CD4-positive, alpha-beta T cell (primary cell): ENCODE measurements around the gene PLLP. TPM values are rescaled to one million over a fixed set of nuclear protein-coding genes. Genes with fewer than 3 reads are reported as not detected.

Source experiments
- ATAC-seq: fragments of 200-7000 bp; cut with Tn5 transposase; one replicate; pipeline ENCODE4 v1.10.0; 2022; ENCODE audit warnings: mild to moderate bottlenecking; ENCODE audit not compliant: poor library complexity
- CTCF ChIA-PET: fragments of 350-600 bp; sonication (Branson Sonifier 250); formaldehyde crosslinking; loops from one replicate; lab custom pipeline; 2021; ENCODE audit warnings: antibody characterized with exemption, inconsistent platforms; lab: Charles Lee
- POLR2A ChIA-PET: fragments of 350-600 bp; sonication (Branson Sonifier 250); formaldehyde crosslinking; loops from one replicate; lab custom pipeline; 2021; ENCODE audit warnings: antibody characterized with exemption, inconsistent platforms; lab: Charles Lee
- DNase-seq, 14 experiments: peaks; one replicate each; pipeline ENCODE4 v3.0.0-alpha.2; 2013 to 2020; ENCODE audit warnings: mixed read lengths in 2 of 14
- H3K27ac ChIP-seq, 2 donors: one replicate each; pipeline versions ENCODE4 v1.5.1 to v1.7.0; 2013; ENCODE audit warnings: low read length in 2 of 2, low read depth in 1 of 2, mild to moderate bottlenecking in 1 of 2
- H3K27me3 ChIP-seq, 2 experiments: 1 replicate in 1 of 2; 2 replicates in 1 of 2; pipeline versions ENCODE4 v1.6.1 to v1.7.0; 2013; ENCODE audit warnings: low read length in 2 of 2, control low read depth in 1 of 2, mild to moderate bottlenecking in 1 of 2, moderate library complexity in 1 of 2; ENCODE audit not compliant: insufficient read depth in 2 of 2, control insufficient read depth in 1 of 2
- H3K36me3 ChIP-seq: one replicate; pipeline ENCODE4 v1.6.1; 2013; ENCODE audit warnings: low read length, control low read depth; ENCODE audit not compliant: insufficient read depth
- H3K4me1 ChIP-seq: one replicate; pipeline ENCODE4 v1.6.1; 2013; ENCODE audit warnings: low read length, control low read depth; ENCODE audit not compliant: insufficient read depth
- H3K4me3 ChIP-seq: one replicate; pipeline ENCODE4 v1.5.1; 2013; ENCODE audit warnings: mild to moderate bottlenecking, low read length, moderate library complexity
- H3K9me3 ChIP-seq, 2 experiments: 1 replicate in 1 of 2; 2 replicates in 1 of 2; pipeline versions ENCODE4 v1.6.1 to v1.7.0; 2013; ENCODE audit warnings: low read length in 2 of 2, mild to moderate bottlenecking in 2 of 2, control low read depth in 1 of 2, moderate library complexity in 1 of 2; ENCODE audit not compliant: control insufficient read depth in 1 of 2, insufficient read depth in 1 of 2
- H3K27ac Mint-ChIP-seq: one replicate; pipeline ENCODE4 v1.8.0; 2020; ENCODE audit warnings: mixed read lengths
- H3K27me3 Mint-ChIP-seq: one replicate; pipeline ENCODE4 v1.8.0; 2021; ENCODE audit warnings: mixed read lengths
- H3K36me3 Mint-ChIP-seq: one replicate; pipeline ENCODE4 v1.8.0; 2021; ENCODE audit warnings: low read depth, mixed read lengths
- H3K4me1 Mint-ChIP-seq: one replicate; pipeline ENCODE4 v1.8.0; 2021; ENCODE audit warnings: low read depth, mixed read lengths
- H3K4me3 Mint-ChIP-seq: one replicate; pipeline ENCODE4 v1.8.0; 2020; ENCODE audit warnings: mild to moderate bottlenecking, mixed read lengths
- H3K9me3 Mint-ChIP-seq: one replicate; pipeline ENCODE4 v1.8.0; 2020; ENCODE audit warnings: mixed read lengths
- intact Hi-C, 2 experiments: fragments of 100-400 bp; cut with DNase I in 1 of 2; cut with micrococcal nuclease in 1 of 2; formaldehyde crosslinking; loops; one replicate each; pipeline versions ENCODE4 v1.15.1 to v1.9.0; 2023 to 2025; cut with DNase I, micrococcal nuclease
- polyA plus RNA-seq, 2 donors: library from polyadenylated mRNA; unstranded; fragments of 120-200 nt; gene quantifications; one replicate each; pipeline ENCODE4 v1.2.1, GENCODE V29; 2013
- total RNA-seq, 174 experiments: library from RNA in 2 of 174; stranded (reverse) in 2 of 174; gene quantifications; one replicate each; pipeline ENCODE4 v1.2.3 and lab custom pipeline; 2021 to 2026
- TF ChIP-seq, protein P1 (sequence below): fragments of 200-600 bp; IDR thresholded peaks from one replicate; pipeline ENCODE4 v1.8.0; 2022; ENCODE audit warnings: antibody characterized with exemption, mild to moderate bottlenecking

PLLP gene
- total RNA-seq (1 to 10 TPM; 1.8 to 2.5 TPM), total RNA-seq (lab: John Stamatoyannopoulos, UW) (0 to 16.3 (median 2.4) reads per million in 172 experiments)
- 2.1 TPM for polyA plus RNA-seq (2013, experiment 1 of 2)
- polyA plus RNA-seq (2013, experiment 2 of 2) = 2.4 TPM

DNA sequence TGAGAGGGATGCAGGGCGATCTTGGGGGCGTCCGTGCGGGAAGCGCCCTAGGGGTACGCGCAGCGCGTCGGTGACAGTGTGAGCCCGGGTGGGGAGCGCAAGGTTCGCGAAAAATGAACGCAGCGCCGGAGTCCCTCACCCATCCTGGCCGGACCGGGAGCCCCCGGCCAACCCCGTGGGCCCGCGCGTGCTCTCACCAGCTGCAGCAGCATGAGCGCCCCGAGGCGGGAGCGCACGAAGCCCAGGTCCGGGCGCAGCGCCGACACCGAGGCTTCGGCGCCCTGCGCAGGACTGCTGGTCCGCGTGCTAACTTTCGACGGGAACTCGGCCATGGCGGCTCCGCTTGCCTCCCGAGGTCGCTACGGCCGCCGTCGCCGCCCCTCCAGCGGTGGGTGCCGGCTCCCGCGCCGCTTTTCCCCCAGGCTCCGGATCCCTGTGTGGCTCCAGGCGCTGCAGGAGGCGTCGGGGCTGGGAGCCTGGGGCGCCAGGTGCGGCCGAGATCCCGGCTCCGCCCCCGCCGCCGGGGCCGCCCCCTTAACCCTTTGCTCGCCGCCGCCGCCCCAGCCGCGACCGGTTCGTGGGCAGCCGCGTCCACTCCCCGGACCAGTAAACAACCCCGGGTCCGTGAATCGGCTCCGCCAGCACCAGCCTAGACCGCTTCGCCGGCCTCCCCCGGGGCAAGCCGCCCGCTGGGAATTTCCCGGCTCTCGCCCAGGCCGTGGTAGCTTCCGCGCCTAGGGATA, at the start of gene PLLP:
PLLP (minus strand) TSS at position 464 of the 743 bp plus-strand sequence; CDS start at position 332, 132 bp downstream.
- H3K4me1 Mint-ChIP-seq = peaks cover 38% of the 10 kb centered on the region
- ChIA-PET POLR2A (interaction anchor here (1.1 to 1.6 kb wide), 2 partner anchors 18 to 39 kb away, joined by 4 to 6 read pairs; partner anchors contain the start of gene ARL2BP), CTCF (interaction anchor here (1.0 kb wide), 1 partner anchor 16 kb away, joined by 3 read pairs; no protein-coding TSS in a partner anchor)
- DNase-seq (peak in 11 of 14 experiments; percentile 17 to 72 (median 43)), ATAC-seq (peak; percentile 73)
- no peaks in the 10 kb centered on the region for H3K36me3 Mint-ChIP-seq
- intact Hi-C loops = loop anchor here (2.0 to 5.0 kb wide), 4 partner anchors 16 to 42 kb away; partner anchors contain the start of gene ARL2BP (in 1 of the 2)
- H3K27me3 Mint-ChIP-seq = peaks cover 4% of the 10 kb centered on the region
- Histone ChIP-seq H3K4me3 (peak within 1 kb of the TSS; percentile 64), H3K4me1 (peaks cover 37% of the 10 kb centered on the region), H3K9me3 (peaks cover 0 to 5% of the 10 kb centered on the region in 2 experiments), H3K27me3 (peaks cover 4 to 5% of the 10 kb centered on the region in 2 experiments), H3K27ac (no peak within 1 kb of the TSS), H3K36me3 (no peaks in the 10 kb centered on the region)
- H3K4me3 Mint-ChIP-seq = peak within 1 kb of the TSS; percentile 89
- H3K27ac Mint-ChIP-seq = peak within 1 kb of the TSS; percentile 49
- H3K9me3 Mint-ChIP-seq = no peaks in the 10 kb centered on the region
- TF ChIP-seq, protein P1, sequence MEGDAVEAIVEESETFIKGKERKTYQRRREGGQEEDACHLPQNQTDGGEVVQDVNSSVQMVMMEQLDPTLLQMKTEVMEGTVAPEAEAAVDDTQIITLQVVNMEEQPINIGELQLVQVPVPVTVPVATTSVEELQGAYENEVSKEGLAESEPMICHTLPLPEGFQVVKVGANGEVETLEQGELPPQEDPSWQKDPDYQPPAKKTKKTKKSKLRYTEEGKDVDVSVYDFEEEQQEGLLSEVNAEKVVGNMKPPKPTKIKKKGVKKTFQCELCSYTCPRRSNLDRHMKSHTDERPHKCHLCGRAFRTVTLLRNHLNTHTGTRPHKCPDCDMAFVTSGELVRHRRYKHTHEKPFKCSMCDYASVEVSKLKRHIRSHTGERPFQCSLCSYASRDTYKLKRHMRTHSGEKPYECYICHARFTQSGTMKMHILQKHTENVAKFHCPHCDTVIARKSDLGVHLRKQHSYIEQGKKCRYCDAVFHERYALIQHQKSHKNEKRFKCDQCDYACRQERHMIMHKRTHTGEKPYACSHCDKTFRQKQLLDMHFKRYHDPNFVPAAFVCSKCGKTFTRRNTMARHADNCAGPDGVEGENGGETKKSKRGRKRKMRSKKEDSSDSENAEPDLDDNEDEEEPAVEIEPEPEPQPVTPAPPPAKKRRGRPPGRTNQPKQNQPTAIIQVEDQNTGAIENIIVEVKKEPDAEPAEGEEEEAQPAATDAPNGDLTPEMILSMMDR = no peak

- Histone ChIP-seq H3K4me3 (no peak overlapping the region), H3K9me3 (peaks cover 0 to 3% of the 10 kb centered on the region in 2 experiments), H3K27me3 (no peaks in the 10 kb centered on the region), H3K27ac (no peak overlapping the region), H3K36me3 (no peaks in the 10 kb centered on the region), H3K4me1 (no peaks in the 10 kb centered on the region)
- Mint-ChIP-seq H3K27me3 (peaks cover 20% of the 10 kb centered on the region), H3K4me1 (no peaks in the 10 kb centered on the region), H3K9me3 (peaks cover 2% of the 10 kb centered on the region), H3K4me3 (no peak overlapping the region), H3K36me3 (no peaks in the 10 kb centered on the region), H3K27ac (no peak overlapping the region)
- TF ChIP-seq, protein P1 = no peak
- DNase-seq (no peak), ATAC-seq (no peak)
- ChIA-PET POLR2A (no interaction called here), CTCF (no interaction called here)
- intact Hi-C loops = no loop called here
Observed at GRCh38 chr16:57333402-57333801, 48.9 kb upstream of the PLLP start.

DNA sequence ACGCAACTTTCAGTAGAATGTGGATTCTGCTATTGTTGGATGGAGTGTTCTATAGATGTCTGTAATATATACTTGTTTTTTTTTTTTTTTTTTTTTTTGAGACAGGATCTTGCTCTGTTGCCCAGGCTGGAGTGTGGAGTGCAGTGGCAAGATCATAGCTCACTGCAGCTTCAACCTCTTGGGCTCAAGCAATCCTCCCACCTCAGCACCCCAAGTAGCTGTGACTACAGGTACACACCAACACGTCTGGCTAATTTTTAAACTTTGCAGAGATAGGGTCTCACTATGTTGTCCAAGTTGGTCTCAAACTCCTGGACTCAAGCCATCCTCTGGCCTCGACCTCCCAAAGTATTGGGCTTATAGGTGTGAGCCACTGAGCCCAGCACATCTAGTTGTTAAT, 46.9 kb upstream of the PLLP start:
- Mint-ChIP-seq H3K27ac (no peak overlapping the region), H3K4me3 (no peak overlapping the region), H3K9me3 (peaks cover 4% of the 10 kb centered on the region), H3K36me3 (no peaks in the 10 kb centered on the region), H3K4me1 (no peaks in the 10 kb centered on the region), H3K27me3 (peaks cover 16% of the 10 kb centered on the region)
- TF ChIP-seq, protein P1 = no peak
- no peak for ATAC-seq
- intact Hi-C loops = no loop called here
- no peak for DNase-seq
- Histone ChIP-seq H3K27me3 (no peaks in the 10 kb centered on the region), H3K9me3 (peaks cover 0 to 3% of the 10 kb centered on the region in 2 experiments), H3K27ac (no peak overlapping the region), H3K36me3 (no peaks in the 10 kb centered on the region), H3K4me3 (no peak overlapping the region), H3K4me1 (no peaks in the 10 kb centered on the region)
- POLR2A ChIA-PET = no interaction called here
- CTCF ChIA-PET = interaction anchor here (0.7 kb wide), 1 partner anchor 985 kb away, joined by 3 read pairs; no protein-coding TSS in a partner anchor
